ENCODE results near the gene SCGN.
A peak's percentile ranks its signal among the peaks of the same experiment; 100 is the strongest.

SCGN gene

GRCh38 chr6:25691894-25692293 lies 39.9 kb downstream of the SCGN start:
- no peak for DNase-seq

- no peak for DNase-seq
Observed at GRCh38 chr6:25692472-25692871, 40.5 kb downstream of the SCGN start.

GRCh38 chr6:25694366-25694765 lies 42.4 kb downstream of the SCGN start:
- no peak for DNase-seq

GRCh38 chr6:25695671-25696070 lies 43.7 kb downstream of the SCGN start:
- no peak for DNase-seq

DNA sequence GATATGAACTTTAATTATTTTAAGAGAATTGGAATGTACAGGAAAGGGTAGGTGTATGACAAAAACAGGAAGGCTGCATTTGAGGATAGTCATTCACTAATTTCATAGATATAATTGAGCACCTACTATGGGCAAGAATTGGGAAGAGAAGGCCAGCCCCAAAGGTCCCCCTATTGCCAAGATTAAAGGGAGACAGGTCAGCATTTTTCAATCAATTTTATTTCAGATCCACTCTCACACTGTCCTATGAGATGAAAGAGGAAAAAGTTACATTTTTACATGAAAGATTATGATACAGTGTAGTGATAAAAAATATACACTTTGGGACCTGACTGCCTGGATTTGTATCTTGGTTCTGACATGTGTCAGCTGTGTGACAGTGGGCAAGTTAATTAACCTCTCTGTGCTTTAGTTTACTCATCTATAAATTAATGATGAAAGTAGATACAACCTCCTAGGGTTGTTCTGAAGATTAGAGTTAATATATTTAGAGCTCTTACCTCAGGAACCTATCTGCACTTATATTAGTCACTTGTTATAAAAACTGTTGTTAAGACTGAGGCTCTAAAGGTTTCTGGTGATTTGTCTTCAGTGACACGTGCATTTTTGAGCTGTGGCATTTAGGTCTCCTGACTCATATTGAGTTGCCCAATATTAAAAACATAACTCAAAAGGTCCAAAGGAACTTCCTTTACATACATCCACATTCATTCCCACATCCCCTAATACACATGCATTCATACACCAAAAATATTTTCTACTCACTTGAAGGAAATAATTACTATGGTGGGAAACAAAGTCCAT lies 45.7 kb downstream of the SCGN start:
- DNase-seq = no peak

GRCh38 chr6:25698631-25699030 lies 46.6 kb downstream of the SCGN start:
- no peak for DNase-seq

GRCh38 chr6:25699649-25700048 lies 47.6 kb downstream of the SCGN start:
- no peak for DNase-seq

GRCh38 chr6:25700761-25701160 lies 48.7 kb downstream of the SCGN start:
- DNase-seq = no peak

GRCh38 chr6:25701807-25702206 lies 49.8 kb downstream of the SCGN start:
- DNase-seq = no peak

DNA sequence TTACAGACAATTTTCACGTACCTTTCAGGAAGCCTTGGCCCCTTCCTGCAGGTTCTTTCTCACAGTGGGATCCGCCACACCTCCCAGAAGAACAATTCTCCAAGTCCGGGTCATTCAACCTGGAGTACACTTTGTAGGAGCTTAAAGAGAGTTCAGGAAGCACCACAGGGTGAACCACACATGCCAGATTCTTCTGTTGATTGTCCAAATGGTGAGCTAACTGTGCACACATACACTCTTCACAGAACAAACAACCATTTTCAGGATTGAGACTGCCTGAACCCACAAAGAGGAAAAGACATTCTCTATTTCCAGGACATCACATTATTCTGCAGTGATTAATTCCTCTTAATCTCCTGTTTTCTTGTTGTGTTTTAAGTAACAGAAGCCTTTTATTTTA lies 51.0 kb downstream of the SCGN start:
- DNase-seq = no peak

DNA sequence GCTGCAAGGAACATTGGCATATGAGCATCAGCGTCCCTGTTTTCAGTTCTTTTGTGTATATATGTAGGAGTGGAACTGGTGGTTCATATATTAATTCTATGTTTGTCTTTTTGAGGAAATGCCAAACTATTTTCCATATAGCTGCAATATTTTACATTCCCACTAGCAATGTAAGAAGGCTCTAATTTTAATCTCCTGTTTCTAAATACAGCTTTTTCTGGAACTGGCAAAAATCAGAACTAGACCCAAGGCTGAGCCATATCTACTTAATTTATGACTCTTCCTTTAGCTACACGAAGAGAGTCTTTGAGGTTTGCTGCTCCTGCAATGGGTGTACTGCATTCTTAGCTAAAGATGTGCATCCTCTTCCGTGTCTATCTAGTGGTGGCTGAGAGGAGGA lies 52.0 kb downstream of the SCGN start:
- no peak for DNase-seq

DNA sequence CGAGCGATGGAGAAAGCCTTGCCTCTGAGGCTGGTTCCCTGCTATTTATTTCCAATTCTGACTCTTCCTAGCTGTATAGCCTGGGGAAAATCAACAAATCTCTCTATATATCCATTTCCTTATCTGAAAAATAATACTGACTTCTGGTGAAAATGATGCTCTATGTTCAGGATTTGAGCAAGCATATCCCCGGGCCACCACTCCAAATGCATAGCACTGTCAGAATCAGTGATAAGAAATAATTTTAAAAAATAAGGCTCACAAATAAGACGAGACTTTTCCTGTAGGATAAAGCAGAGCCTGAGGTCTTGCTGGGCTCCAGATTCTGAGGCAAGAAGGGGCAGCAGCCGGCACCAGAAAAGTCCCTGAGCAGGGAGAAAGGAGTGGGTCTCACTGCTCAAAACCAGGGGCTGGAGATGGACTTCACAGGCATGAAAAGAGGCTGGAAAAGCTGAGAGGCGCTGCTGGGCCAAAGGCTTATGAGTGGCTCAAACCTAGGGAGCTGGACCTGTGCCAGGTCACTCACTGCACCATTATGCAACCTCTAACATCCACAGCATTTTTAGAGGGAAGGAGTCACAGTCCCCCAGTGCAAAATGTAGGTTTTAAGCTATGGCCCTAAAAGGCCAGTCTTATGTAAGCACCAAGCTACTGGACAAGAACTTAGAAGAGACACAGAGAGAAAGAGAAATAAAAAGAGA lies 54.4 kb downstream of the SCGN start:
- no peak for DNase-seq

DNA sequence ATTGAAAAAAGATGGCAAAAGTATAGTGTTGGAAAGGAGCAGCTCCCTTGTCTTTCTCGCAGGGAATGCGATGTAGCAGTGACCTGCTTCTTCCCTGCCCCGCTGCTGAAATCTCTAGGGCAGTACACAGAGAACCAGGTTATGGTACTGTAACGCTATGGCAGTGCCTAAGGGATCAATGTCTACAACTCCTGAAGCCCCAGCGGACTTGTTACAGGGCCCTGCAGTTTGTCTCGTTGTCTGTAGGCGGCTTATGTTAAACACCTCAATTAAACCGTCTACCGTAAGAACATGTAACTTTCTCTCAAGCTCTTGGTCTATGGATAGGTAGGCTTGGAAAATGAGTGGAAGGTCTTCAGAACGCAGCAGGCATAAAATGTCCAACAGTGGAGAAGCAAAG lies 57.7 kb downstream of the SCGN start:
- no peak for DNase-seq

GRCh38 chr6:25710287-25710686 lies 58.3 kb downstream of the SCGN start:
- DNase-seq = no peak

GRCh38 chr6:25713824-25714223 lies 61.8 kb downstream of the SCGN start:
- DNase-seq = no peak

- DNase-seq = no peak
Observed at GRCh38 chr6:25714765-25715164, 62.8 kb downstream of the SCGN start.

GRCh38 chr6:25715794-25716193 lies 63.8 kb downstream of the SCGN start:
- no peak for DNase-seq

DNA sequence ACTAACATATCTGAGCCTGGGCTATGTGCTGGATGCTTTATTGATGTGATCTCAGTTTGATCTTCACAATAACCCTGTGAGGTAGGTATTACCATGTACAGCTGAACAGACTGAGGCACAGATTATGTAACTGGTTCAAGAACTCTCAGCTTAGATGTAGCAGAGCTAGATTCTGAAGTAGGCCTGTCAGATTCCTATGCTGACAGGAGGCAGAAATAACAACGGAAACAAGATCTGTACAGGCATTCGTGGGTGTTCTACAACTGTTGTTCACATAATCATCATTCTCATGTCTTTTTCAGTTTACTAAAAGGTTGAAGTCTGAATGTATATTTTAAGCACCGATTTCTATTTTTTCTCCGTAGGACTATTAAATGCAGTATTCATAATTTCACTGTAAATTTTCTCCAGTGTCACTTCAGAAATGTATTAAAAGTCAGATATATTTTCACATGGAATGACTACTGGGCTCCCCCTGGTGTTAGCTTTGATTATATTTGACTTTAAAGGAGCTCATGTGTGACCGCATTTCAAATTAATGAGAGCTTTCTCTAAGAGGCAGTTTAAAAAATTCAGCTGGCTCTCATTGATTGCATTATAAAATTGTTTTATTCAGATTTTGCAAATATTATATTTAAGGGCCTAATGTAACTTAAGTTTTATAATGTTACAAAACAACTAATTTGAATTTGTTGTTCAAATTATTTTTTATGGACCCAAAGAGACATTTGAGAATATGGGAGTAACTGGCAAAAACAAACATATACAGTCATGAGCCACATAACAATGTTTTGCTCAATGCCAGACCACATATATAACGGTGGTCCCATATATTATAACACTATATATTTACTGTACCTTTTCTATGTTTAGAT lies 66.1 kb downstream of the SCGN start:
- peak in 1 of 2 donors; percentile 20 for DNase-seq

DNA sequence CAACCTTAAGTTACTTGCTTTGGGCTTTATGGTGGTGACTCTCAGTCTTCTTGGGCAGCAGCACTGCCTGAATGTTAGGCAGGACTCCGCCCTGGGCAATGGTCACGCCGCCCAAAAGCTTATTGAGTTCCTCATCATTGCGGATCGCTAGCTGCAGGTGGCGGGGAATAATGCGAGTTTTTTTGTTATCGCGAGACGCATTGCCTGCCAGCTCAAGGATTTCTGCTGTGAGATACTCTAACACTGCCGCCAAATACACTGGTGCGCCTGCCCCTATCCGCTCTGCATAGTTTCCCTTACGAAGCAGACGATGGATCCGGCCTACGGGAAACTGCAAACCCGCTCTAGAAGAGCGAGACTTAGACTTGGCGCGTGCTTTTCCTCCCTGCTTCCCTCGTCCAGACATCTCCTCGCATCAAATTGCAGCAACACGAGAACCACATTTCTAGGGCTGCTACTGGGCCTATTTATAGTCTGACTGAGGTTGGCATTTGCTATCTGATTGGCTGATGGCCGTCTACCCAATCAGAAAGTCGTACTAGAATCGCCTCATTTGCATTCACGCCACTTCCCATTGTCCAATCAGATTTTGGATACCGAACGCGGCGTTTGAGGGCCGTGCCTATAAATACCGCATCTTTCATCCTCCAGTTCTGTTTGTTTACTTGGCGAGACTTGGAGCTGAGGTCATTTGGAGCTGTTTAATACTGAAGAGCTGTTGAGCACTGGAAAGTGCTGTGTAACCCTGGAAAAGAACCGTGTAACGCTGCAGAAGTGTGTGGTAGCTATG lies 74.3 kb downstream of the SCGN start:
- no peak for DNase-seq

GRCh38 chr6:25727028-25727427 lies 75.0 kb downstream of the SCGN start:
- no peak for DNase-seq

GRCh38 chr6:25730907-25731306 lies 78.9 kb downstream of the SCGN start:
- DNase-seq = no peak

- no peak for DNase-seq
Observed at GRCh38 chr6:25731721-25732120, 79.7 kb downstream of the SCGN start.
